ENCODE measurements around the gene ORMDL1. TPM values are rescaled to one million over a fixed set of nuclear protein-coding genes. Genes with fewer than 3 reads are reported as not detected.

The ORMDL1 gene
- total RNA-seq, 6 experiments from 2014 or later: 48.6 to 70.2 (median 60.3) TPM

DNA sequence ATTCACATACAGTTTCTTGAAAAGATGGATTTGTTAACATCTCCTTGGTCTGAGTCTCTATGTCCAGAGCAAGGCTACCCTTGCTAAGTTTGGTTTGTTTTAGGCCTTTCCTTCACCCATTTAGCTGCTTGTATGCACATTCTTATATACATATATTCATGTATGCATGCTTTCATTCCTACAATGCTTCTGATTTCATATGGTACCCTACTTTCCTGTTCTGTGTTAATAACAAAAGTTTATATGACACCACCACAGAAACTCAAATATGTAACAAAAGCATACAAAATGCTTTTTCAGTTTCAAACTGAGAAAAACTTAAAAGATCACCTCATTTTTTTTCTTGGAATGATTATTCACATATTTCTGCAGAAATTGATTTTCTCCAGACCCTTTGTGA lies 60.9 kb downstream of the ORMDL1 start:
- Mint-ChIP-seq H3K4me1 (ENCODE audit: low read depth) (peaks cover 11% of the 10 kb centered on the region), H3K27ac (no peak overlapping the region), H3K4me3 (no peak overlapping the region), H3K36me3 (ENCODE audit: low read depth) (peaks cover 4% of the 10 kb centered on the region; the same call in 1 of the 2 replicates), H3K27me3 (ENCODE audit: insufficient read depth) (peaks cover 2% of the 10 kb centered on the region; the same call in 1 of the 2 replicates), H3K9me3 (no peaks in the 10 kb centered on the region)
- TF ChIP-seq, protein P1, sequence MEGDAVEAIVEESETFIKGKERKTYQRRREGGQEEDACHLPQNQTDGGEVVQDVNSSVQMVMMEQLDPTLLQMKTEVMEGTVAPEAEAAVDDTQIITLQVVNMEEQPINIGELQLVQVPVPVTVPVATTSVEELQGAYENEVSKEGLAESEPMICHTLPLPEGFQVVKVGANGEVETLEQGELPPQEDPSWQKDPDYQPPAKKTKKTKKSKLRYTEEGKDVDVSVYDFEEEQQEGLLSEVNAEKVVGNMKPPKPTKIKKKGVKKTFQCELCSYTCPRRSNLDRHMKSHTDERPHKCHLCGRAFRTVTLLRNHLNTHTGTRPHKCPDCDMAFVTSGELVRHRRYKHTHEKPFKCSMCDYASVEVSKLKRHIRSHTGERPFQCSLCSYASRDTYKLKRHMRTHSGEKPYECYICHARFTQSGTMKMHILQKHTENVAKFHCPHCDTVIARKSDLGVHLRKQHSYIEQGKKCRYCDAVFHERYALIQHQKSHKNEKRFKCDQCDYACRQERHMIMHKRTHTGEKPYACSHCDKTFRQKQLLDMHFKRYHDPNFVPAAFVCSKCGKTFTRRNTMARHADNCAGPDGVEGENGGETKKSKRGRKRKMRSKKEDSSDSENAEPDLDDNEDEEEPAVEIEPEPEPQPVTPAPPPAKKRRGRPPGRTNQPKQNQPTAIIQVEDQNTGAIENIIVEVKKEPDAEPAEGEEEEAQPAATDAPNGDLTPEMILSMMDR (IDR thresholded peaks at IDR 0.05): no peak
- DNase-seq: no peak

Other genes with a start within 250 kb of the ORMDL1 start
- gene SLC40A1, start 203.6 kb downstream of the ORMDL1 start, total RNA-seq (2021; fragmentation: NEBNext Ultra II Directional; extraction: Animal tissue kit (Norgen Biotek cat#: 25700)): not detected
- 10 to 100 TPM; 36.7 to 43.4 (median 38.3) TPM for gene ASNSD1, start 122.9 kb downstream of the ORMDL1 start, total RNA-seq (2021; fragmentation: NEBNext Ultra II Directional; extraction: Animal tissue kit (Norgen Biotek cat#: 25700))
- gene ANKAR, start 109.7 kb downstream of the ORMDL1 start, total RNA-seq (2021; fragmentation: NEBNext Ultra II Directional; extraction: Animal tissue kit (Norgen Biotek cat#: 25700)): 1 to 10 TPM; 1.4 to 2.2 (median 1.7) TPM
- 1 to 10 TPM; 5.0 to 7.2 (median 7.0) TPM for gene OSGEPL1, start 21.5 kb downstream of the ORMDL1 start, total RNA-seq (2021; fragmentation: NEBNext Ultra II Directional; extraction: Animal tissue kit (Norgen Biotek cat#: 25700))
- gene PMS1, start 111 bp upstream of the ORMDL1 start, total RNA-seq (2021; fragmentation: NEBNext Ultra II Directional; extraction: Animal tissue kit (Norgen Biotek cat#: 25700)): 10 to 100 TPM; 18.9 to 22.8 (median 20.5) TPM

Data from HFFc6 (cell line).